Measurements from ENCODE around the gene YBX1. TPM values are rescaled to one million over a fixed set of nuclear protein-coding genes. Genes with fewer than 3 reads are reported as not detected.

YBX1 gene
- total RNA-seq, 4 donors from 2014 or later, result 861 to 1,251 (median 1,022) TPM

- TF ChIP-seq POLR2A (IDR thresholded peaks at IDR 0.05) (no peak), CTCF (IDR thresholded peaks at IDR 0.05 in 4 of 5, conservative IDR thresholded peaks at IDR 0.05 in 1 of 5) (no peak)
- intact Hi-C loops (cut with DNase I; ENCODE audit: low total_unique reads), result loop anchor here (10.0 kb wide), 1 partner anchor 598 kb away; no protein-coding TSS in a partner anchor
- Histone ChIP-seq H3K36me3 (peaks cover 0 to 20% of the 10 kb centered on the region in 2 donors), H3K4me1 (no peaks in the 10 kb centered on the region), H3K27me3 (no peaks in the 10 kb centered on the region), H3K27ac (no peak overlapping the region), H3K9me3 (no peaks in the 10 kb centered on the region), H3K4me3 (no peak overlapping the region)
- no peak for ATAC-seq
- in situ Hi-C loops (cut with MboI; ENCODE audit: low sequenced_read_pairs in 4 of 4), result loop anchor here in 3 of 4 donors (10.0 to 25.0 kb wide), 4 partner anchors 158 to 605 kb away; no protein-coding TSS in a partner anchor
- DNase-seq, result no peak
These were observed 60.5 kb downstream of the YBX1 start for GRCh38 chr1:42742617-42743316.

DNA sequence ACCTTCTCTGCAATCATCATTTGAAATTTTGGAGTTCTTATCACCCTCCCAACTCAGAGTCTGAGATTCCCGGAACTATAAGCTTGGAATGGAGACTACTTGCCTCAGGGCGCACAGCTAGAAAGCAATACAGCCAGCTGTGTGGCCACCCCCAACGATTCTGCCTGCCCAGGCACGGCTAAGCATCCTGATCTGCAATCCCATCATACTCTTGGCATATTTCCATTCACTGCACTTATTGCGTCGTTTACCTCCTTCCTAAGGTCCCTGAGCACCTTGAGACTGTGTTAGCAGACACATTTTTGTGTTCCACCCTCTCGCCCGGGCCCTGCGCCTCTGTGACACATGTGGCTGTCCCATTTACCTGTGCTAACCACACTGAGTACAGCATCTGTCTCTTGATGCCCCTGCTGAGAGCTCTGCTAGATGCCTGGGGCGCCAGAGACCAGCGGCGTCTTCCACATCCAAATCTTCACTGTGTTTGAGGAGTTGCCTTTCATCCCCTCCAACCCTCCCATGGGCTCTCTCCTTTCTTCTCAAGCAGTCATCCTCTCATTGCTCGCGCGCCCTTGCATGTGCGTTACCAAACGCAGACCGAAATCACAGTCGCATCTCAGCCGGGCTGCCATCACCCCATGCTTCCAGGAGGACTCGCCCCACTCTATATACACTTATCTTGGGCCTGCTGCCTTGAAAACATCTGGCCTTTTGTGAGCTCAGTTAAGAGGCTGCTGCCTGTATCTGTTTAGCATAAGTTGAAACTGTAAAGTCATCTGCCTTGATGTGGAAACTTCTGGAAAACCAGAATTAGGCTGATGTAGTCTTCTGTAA lies 61.3 kb downstream of the YBX1 start:
- no peaks in the 10 kb centered on the region for H3K27me3 ChIP-seq
- no peak for ATAC-seq
- in situ Hi-C loops (cut with MboI; ENCODE audit: low sequenced_read_pairs in 4 of 4) (loop anchor here in 3 of 4 donors (10.0 to 25.0 kb wide), 4 partner anchors 159 to 606 kb away; no protein-coding TSS in a partner anchor), intact Hi-C loops (cut with DNase I; ENCODE audit: low total_unique reads) (loop anchor here (10.0 kb wide), 1 partner anchor 599 kb away; no protein-coding TSS in a partner anchor)
- no peaks in the 10 kb centered on the region for H3K9me3 ChIP-seq
- H3K27ac ChIP-seq, result no peak overlapping the region
- no peak for TF ChIP-seq CTCF (IDR thresholded peaks at IDR 0.05 in 4 of 5, conservative IDR thresholded peaks at IDR 0.05 in 1 of 5)
- TF ChIP-seq POLR2A (IDR thresholded peaks at IDR 0.05), result no peak
- H3K4me1 ChIP-seq, result no peaks in the 10 kb centered on the region
- H3K4me3 ChIP-seq, result no peak overlapping the region
- peaks cover 0 to 28% of the 10 kb centered on the region in 2 donors for H3K36me3 ChIP-seq
- DNase-seq, result no peak

DNA sequence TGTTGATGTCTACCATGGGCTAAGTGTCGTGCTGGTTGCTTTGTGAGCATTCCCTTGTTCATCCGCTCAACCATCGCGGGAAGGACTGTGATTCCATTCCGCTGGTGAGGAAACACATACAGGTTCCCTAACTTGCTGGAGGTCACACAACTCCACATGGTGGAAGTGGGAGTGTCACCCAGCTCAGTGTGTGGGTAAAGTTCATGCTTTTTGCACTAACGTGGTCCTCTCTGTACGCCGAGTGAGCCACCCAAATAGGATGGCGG lies 61.9 kb downstream of the YBX1 start:
- ATAC-seq (no peak), DNase-seq (no peak)
- Histone ChIP-seq H3K36me3 (peaks cover 0 to 32% of the 10 kb centered on the region in 2 donors), H3K4me1 (no peaks in the 10 kb centered on the region), H3K27ac (no peak overlapping the region), H3K4me3 (no peak overlapping the region), H3K27me3 (no peaks in the 10 kb centered on the region), H3K9me3 (no peaks in the 10 kb centered on the region)
- in situ Hi-C loops (cut with MboI; ENCODE audit: low sequenced_read_pairs in 4 of 4) (loop anchor here in 3 of 4 donors (10.0 to 25.0 kb wide), 4 partner anchors 159 to 607 kb away; no protein-coding TSS in a partner anchor), intact Hi-C loops (cut with DNase I; ENCODE audit: low total_unique reads) (loop anchor here (10.0 kb wide), 1 partner anchor 599 kb away; no protein-coding TSS in a partner anchor)
- TF ChIP-seq CTCF (IDR thresholded peaks at IDR 0.05 in 4 of 5, conservative IDR thresholded peaks at IDR 0.05 in 1 of 5), result no peak
- TF ChIP-seq POLR2A (IDR thresholded peaks at IDR 0.05), result no peak

GRCh38 chr1:42745851-42746250 lies 63.6 kb downstream of the YBX1 start:
- intact Hi-C loops (cut with DNase I; ENCODE audit: low total_unique reads) (loop anchor here (10.0 kb wide), 1 partner anchor 601 kb away; no protein-coding TSS in a partner anchor), in situ Hi-C loops (cut with MboI; ENCODE audit: low sequenced_read_pairs in 4 of 4) (loop anchor here in 3 of 4 donors (10.0 to 25.0 kb wide), 4 partner anchors 161 to 609 kb away; no protein-coding TSS in a partner anchor)
- DNase-seq (no peak), ATAC-seq (no peak)
- H3K4me1 ChIP-seq, result no peaks in the 10 kb centered on the region
- no peak overlapping the region for H3K27ac ChIP-seq
- peaks cover 0 to 44% of the 10 kb centered on the region in 2 donors for H3K36me3 ChIP-seq
- TF ChIP-seq POLR2A (IDR thresholded peaks at IDR 0.05) (no peak), CTCF (IDR thresholded peaks at IDR 0.05 in 4 of 5, conservative IDR thresholded peaks at IDR 0.05 in 1 of 5) (no peak)
- H3K4me3 ChIP-seq, result no peak overlapping the region
- no peaks in the 10 kb centered on the region for H3K9me3 ChIP-seq
- H3K27me3 ChIP-seq, result no peaks in the 10 kb centered on the region
